ENCODE measurements around the gene LRRC53. TPM values are rescaled to one million over a fixed set of nuclear protein-coding genes. Genes with fewer than 3 reads are reported as not detected.

Gene LRRC53
- total and polyA plus RNA-seq, 2 experiments from 2014 or later: not detected

DNA sequence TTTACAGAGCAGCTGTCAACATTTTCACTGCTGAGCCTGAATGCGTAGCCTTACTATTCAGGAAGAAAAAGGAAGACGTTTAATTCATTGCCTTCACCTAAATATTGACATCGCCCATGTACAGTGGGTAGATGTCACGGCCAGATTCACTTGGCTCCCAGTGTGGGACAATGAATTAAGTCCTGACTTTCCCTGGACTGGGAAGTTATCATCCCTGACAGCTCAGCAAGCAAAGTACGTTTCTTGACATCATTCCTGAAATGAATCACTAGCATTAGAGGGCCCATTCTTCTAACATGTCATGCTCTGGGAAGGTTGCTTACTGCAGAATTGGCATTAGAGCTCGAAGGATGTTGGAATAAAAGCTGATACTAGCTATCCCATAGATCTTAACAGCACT, 37.8 kb downstream of the LRRC53 start:
- no peaks in the 10 kb centered on the region for H4K20me1 ChIP-seq (ENCODE audit: insufficient read depth, poor library complexity, severe bottlenecking)
- no peak overlapping the region for H3K4me3 ChIP-seq
- H3K36me3 ChIP-seq (replicated peaks; ENCODE audit: insufficient read depth, low read depth): no peaks in the 10 kb centered on the region
- no peaks in the 10 kb centered on the region for H3K9me2 ChIP-seq (replicated peaks; ENCODE audit: insufficient read depth)
- TF ChIP-seq EZH2phosphoT487 (IDR thresholded peaks at IDR 0.05; ENCODE audit: low read depth, severe bottlenecking, unreplicated experiment) (no peak), EZH2 (IDR thresholded peaks at IDR 0.05; ENCODE audit: borderline replicate concordance) (no peak)
- TF ChIP-seq, protein P1, sequence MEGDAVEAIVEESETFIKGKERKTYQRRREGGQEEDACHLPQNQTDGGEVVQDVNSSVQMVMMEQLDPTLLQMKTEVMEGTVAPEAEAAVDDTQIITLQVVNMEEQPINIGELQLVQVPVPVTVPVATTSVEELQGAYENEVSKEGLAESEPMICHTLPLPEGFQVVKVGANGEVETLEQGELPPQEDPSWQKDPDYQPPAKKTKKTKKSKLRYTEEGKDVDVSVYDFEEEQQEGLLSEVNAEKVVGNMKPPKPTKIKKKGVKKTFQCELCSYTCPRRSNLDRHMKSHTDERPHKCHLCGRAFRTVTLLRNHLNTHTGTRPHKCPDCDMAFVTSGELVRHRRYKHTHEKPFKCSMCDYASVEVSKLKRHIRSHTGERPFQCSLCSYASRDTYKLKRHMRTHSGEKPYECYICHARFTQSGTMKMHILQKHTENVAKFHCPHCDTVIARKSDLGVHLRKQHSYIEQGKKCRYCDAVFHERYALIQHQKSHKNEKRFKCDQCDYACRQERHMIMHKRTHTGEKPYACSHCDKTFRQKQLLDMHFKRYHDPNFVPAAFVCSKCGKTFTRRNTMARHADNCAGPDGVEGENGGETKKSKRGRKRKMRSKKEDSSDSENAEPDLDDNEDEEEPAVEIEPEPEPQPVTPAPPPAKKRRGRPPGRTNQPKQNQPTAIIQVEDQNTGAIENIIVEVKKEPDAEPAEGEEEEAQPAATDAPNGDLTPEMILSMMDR (IDR thresholded peaks at IDR 0.05; ENCODE audit: poor library complexity): no peak
- no peaks in the 10 kb centered on the region for H3K9me3 ChIP-seq (ENCODE audit: low read depth)
- H3K4me1 ChIP-seq (ENCODE audit: insufficient read depth): no peaks in the 10 kb centered on the region
- H2AFZ ChIP-seq: no peak overlapping the region
- H3K79me2 ChIP-seq: no peaks in the 10 kb centered on the region
- no peak for DNase-seq (ENCODE audit: low spot score)
- whole genome bisulfite sequencing (ENCODE audit: low lambda C conversion rate, missing lambda C conversion rate): 81% methylated on average over 6 of the region's 6 CpGs
- no peak overlapping the region for H3K27ac ChIP-seq
- no peak overlapping the region for H3K4me2 ChIP-seq
- H3K27me3 ChIP-seq: no peaks in the 10 kb centered on the region

DNA sequence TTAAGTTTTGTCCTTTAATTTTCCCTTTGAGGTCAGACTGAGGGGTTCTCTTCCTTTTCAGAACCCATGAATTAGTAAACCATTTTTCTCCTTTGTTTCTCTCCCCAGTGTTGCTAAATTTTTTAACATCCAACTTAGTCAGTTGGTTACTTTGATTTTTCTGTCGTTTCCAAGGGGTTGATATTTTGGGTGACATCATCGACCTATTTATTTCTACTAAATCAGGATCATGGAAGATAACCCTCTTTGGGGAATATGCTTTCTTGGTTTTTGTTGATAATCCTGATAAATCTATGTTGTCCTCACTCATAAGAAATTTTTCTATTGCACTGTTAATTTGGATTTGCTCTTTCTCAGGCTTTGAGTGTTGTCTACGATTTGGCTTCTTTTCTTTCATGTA, 40.9 kb downstream of the LRRC53 start:
- H3K27me3 ChIP-seq: no peaks in the 10 kb centered on the region
- H3K27ac ChIP-seq: no peak overlapping the region
- H4K20me1 ChIP-seq (ENCODE audit: insufficient read depth, poor library complexity, severe bottlenecking): no peaks in the 10 kb centered on the region
- H3K9me3 ChIP-seq (ENCODE audit: low read depth): no peaks in the 10 kb centered on the region
- no peaks in the 10 kb centered on the region for H3K4me1 ChIP-seq (ENCODE audit: insufficient read depth)
- no peaks in the 10 kb centered on the region for H3K36me3 ChIP-seq (replicated peaks; ENCODE audit: insufficient read depth, low read depth)
- no peak overlapping the region for H3K4me3 ChIP-seq
- 65% methylated on average over 3 of the region's 3 CpGs for WGBS (ENCODE audit: low lambda C conversion rate, missing lambda C conversion rate)
- DNase-seq (ENCODE audit: low spot score): no peak
- H2AFZ ChIP-seq: no peak overlapping the region
- H3K79me2 ChIP-seq: no peaks in the 10 kb centered on the region
- H3K9me2 ChIP-seq (replicated peaks; ENCODE audit: insufficient read depth): no peaks in the 10 kb centered on the region
- no peak for TF ChIP-seq EZH2phosphoT487 (IDR thresholded peaks at IDR 0.05; ENCODE audit: low read depth, severe bottlenecking, unreplicated experiment)
- no peak for TF ChIP-seq EZH2 (IDR thresholded peaks at IDR 0.05; ENCODE audit: borderline replicate concordance)
- TF ChIP-seq, protein P1 (IDR thresholded peaks at IDR 0.05; ENCODE audit: poor library complexity): no peak
- no peak overlapping the region for H3K4me2 ChIP-seq

DNA sequence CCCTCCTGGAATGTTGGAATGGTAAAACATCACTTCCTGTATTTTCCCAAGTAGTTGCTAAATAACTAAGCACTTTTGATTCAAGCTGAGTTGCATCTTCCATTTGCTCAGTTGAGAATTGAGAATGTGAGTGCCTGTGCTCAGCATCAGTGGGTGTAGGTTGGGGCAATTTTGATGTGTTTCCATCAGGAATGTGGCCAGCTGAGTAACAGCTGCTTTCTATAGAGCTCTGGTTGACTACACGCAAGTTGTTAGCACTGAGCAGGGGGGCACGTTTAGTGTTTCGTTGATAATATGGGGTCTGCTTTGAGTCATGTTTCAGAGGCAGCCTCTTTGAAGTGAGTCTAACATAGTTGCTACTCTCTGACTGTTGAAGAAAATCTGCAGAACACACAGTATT, 41.5 kb downstream of the LRRC53 start:
- H3K27ac ChIP-seq: no peak overlapping the region
- H2AFZ ChIP-seq: no peak overlapping the region
- H3K4me2 ChIP-seq: no peak overlapping the region
- no peaks in the 10 kb centered on the region for H3K79me2 ChIP-seq
- TF ChIP-seq, protein P1 (IDR thresholded peaks at IDR 0.05; ENCODE audit: poor library complexity): no peak
- no peak for TF ChIP-seq EZH2 (IDR thresholded peaks at IDR 0.05; ENCODE audit: borderline replicate concordance)
- TF ChIP-seq EZH2phosphoT487 (IDR thresholded peaks at IDR 0.05; ENCODE audit: low read depth, severe bottlenecking, unreplicated experiment): no peak
- H3K27me3 ChIP-seq: no peaks in the 10 kb centered on the region
- H3K9me3 ChIP-seq (ENCODE audit: low read depth): no peaks in the 10 kb centered on the region
- no peaks in the 10 kb centered on the region for H3K4me1 ChIP-seq (ENCODE audit: insufficient read depth)
- H4K20me1 ChIP-seq (ENCODE audit: insufficient read depth, poor library complexity, severe bottlenecking): no peaks in the 10 kb centered on the region
- no peaks in the 10 kb centered on the region for H3K36me3 ChIP-seq (replicated peaks; ENCODE audit: insufficient read depth, low read depth)
- no peak for DNase-seq (ENCODE audit: low spot score)
- H3K4me3 ChIP-seq: no peak overlapping the region
- H3K9me2 ChIP-seq (replicated peaks; ENCODE audit: insufficient read depth): no peaks in the 10 kb centered on the region
- WGBS (ENCODE audit: low lambda C conversion rate, missing lambda C conversion rate): 44% methylated on average over 3 of the region's 3 CpGs

DNA sequence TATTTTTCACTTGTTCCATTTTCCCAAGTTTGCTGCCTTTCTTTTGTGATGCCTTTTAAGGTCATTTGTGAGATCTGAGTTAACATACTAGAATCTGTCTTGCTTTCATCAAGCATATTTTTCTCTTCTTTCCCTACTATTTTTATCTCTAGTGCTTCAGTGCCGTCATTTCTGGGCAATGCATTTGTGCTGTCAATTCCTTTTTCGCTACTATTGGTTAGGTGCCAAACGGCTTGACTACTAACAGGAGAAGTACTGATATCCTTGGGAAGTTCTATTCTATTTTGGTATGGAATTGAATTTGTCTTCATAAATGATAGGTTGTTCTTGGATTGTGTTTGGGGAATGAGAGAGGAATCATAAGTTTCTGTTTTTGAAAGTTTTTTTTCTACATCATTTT, 42.2 kb downstream of the LRRC53 start:
- H2AFZ ChIP-seq: no peak overlapping the region
- WGBS (ENCODE audit: low lambda C conversion rate, missing lambda C conversion rate): 79% methylated on average over 3 of the region's 3 CpGs
- no peak overlapping the region for H3K4me2 ChIP-seq
- H3K9me3 ChIP-seq (ENCODE audit: low read depth): no peaks in the 10 kb centered on the region
- DNase-seq (ENCODE audit: low spot score): no peak
- TF ChIP-seq, protein P1 (IDR thresholded peaks at IDR 0.05; ENCODE audit: poor library complexity): no peak
- TF ChIP-seq EZH2 (IDR thresholded peaks at IDR 0.05; ENCODE audit: borderline replicate concordance) (no peak), EZH2phosphoT487 (IDR thresholded peaks at IDR 0.05; ENCODE audit: low read depth, severe bottlenecking, unreplicated experiment) (no peak)
- no peak overlapping the region for H3K27ac ChIP-seq
- H4K20me1 ChIP-seq (ENCODE audit: insufficient read depth, poor library complexity, severe bottlenecking): no peaks in the 10 kb centered on the region
- H3K27me3 ChIP-seq: no peaks in the 10 kb centered on the region
- no peaks in the 10 kb centered on the region for H3K4me1 ChIP-seq (ENCODE audit: insufficient read depth)
- no peaks in the 10 kb centered on the region for H3K79me2 ChIP-seq
- no peaks in the 10 kb centered on the region for H3K9me2 ChIP-seq (replicated peaks; ENCODE audit: insufficient read depth)
- no peak overlapping the region for H3K4me3 ChIP-seq
- H3K36me3 ChIP-seq (replicated peaks; ENCODE audit: insufficient read depth, low read depth): no peaks in the 10 kb centered on the region

Data from hepatocyte (in vitro differentiated cells).